Kidney tubule cell (primary cell): ENCODE measurements around the gene KCTD2.
A peak's percentile ranks its signal among the peaks of the same experiment; 100 is the strongest.
"Not testable (repeated sequence)": the region's sequence is repeated elsewhere in the genome, so short reads cannot be mapped to it uniquely, and the experiment has no call there.

Experiments
- DNase-seq: peaks from one replicate; pipeline ENCODE4 v3.0.0-alpha.2; 2018; ENCODE audit warnings: low spot score

KCTD2 gene, protein sequence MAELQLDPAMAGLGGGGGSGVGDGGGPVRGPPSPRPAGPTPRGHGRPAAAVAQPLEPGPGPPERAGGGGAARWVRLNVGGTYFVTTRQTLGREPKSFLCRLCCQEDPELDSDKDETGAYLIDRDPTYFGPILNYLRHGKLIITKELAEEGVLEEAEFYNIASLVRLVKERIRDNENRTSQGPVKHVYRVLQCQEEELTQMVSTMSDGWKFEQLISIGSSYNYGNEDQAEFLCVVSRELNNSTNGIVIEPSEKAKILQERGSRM

DNA sequence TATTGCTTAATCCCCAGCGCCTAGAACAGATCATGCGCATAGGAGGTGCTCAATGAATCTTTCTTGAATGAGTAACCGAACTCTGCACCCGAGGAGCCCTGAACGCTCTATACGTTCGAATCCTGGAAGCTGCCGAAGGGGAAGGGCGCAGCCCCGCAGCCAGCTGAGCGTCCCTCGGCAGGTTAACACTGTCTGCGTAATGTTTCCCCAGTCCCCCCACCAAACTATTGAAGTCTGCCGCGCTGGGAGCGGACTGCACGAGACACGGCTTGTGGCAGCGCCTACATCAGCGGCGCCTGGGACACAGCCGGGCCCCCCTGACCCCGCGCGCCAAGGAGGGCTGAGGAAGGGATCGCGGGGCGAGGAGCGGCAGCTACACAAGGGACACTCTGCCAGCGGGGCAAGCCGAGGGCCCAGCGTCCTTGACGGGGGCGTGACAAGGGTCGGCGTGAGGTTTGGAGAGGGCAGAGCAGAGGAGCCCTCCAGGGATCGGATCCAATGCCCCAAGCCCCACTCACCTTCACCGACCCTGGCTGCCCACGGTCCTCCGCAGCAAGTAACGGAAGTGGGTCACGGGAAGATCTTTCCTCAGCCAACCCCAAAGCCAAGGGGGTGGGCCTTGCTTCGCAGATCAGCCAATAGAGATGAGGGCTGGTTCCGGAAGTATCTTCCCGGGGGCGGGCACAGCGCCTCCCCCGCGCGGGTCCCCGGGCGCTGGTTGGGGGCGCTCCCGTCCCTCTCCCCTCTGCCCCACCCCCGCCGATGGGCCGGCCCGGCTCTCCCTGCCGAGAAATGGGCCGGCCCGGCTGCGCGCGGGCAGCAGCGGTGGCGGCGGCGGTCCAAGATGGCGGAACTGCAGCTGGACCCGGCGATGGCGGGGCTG lies at the start of gene KCTD2, which contains the start of gene ATP5PD:
Gene KCTD2, plus strand, starts transcription at position 819 of the 883 bp plus-strand sequence. Its CDS starts 26 bp downstream, at position 845.
Gene ATP5PD, minus strand, starts transcription at position 563 of the 883 bp plus-strand sequence. CDS start 4,319 bp downstream, outside the sequence.
- peak; percentile 97 for DNase-seq

DNA sequence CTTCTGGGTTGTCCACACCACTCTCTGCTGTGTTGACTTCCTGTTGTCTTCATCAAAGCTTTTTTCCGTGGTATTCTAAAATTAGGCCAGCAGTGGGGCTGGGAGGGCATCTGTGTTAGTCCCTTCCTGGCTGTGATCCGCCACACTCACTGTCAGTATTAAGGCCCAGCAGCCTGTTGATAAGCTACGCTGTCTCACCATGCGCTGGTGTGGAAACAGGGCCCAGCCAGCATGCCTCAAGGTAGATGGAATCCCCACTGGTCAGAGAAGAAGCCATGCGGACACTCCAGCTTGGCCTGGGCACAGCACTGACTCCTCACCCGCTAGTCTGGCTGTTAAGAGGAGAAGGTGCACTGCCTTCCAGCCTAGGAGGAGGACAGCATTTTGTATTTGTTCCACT lies 48.2 kb upstream of the KCTD2 start:
- no peak for DNase-seq

DNA sequence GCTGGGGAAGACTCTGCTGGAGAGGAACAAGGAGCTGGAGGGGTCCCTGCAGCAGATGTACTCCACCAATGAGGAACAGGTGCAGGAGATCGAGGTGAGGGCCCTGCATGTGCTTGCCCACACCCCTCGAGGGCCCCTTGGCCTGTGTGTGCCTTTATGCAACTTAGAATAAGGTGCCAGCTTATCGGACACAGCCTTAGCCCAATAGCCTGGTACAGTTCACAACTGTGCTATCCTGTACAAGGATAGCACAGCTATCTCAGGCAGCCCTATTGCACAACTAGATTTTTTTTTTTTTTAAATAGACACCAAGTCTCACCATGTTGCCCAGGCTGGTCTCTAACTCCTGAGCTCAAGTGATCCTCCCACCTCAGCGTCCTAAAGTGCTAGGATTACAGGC lies 47.5 kb upstream of the KCTD2 start:
- no peak for DNase-seq

DNA sequence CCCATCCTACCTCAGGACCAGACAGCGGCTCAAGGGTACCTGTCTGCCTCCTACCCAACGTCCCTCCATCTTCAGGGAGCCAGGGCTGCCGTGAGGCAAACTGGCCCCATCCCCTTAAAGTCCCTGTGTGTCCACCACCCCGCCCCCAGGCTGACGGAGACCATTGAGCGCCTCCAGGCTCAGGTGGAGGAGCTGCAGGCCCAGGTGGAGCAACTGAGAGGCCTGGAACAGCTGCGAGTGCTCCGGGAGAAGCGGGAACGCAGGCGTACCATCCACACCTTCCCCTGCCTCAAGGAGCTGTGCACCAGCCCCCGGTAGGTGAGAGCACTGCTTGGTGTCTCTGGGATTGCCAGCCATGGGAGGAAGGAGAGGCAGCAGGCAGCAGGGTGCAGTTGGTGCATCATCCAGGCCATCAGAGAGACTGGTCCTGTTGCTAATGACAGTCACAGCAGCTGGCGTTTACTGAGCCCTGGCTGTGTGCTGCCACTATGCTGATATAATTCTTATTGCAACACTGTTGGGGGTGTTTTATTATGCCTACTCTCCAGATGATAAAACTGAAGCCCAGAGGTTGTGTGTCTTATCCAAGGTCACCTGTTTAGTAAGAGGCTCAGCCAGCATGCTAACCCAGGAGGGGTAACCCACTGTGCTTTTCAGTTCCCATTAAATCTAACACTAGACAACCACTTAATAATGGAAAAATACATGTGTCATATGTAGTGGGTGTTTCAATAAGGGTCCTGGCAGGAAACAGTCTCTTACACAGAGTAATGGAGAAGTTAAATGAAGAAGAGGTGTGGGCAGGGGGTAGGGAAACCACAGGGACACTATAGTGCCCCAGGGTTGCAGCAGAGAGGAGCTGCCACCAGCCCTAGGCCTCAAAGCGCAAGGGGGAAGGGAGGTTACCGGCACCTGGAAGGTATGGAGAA lies 44.8 kb upstream of the KCTD2 start:
- DNase-seq = no peak

DNA sequence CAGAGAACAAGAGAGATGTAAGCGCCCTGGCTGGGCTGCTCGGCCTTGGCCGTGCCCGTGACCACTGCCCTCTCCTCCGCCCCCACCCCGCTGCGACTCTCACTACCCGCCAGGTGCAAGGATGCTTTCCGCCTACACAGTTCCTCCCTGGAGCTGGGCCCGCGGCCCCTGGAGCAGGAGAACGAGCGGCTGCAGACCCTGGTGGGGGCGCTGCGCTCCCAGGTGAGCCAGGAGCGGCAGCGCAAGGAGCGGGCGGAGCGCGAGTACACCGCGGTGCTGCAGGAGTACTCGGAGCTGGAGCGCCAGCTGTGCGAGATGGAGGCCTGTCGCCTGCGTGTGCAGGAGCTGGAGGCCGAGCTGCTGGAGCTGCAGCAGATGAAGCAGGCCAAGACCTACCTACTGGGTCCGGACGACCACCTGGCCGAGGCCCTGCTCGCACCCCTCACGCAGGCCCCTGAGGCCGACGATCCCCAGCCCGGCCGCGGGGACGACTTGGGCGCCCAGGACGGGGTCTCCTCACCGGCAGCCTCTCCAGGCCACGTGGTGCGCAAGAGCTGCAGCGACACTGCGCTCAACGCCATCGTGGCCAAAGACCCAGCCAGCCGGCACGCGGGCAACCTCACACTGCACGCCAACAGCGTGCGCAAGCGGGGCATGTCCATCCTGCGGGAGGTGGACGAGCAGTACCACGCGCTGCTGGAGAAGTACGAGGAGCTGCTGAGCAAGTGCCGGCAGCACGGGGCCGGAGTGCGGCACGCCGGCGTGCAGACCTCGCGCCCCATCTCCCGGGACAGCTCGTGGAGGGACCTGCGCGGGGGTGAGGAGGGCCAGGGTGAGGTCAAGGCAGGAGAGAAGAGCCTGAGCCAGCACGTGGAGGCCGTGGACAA lies 43.7 kb upstream of the KCTD2 start:
- no peak for DNase-seq

DNA sequence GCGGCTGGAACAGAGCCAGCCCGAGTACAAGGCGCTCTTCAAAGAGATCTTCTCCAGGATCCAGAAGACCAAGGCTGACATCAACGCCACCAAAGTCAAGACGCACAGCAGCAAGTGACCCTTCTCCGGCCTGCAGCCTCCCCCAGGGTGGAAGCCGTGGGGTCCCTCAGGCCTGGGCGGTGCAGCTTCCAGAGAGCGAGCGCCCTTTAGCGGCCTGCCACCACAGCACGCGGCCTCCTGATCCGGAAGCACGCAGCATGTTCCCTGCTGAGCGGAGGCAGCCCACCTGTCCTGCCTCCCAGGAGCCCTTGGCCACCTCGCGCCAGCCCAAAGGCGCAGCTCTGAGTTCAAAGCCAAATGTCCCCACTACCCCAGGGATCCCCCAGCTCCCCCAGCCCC lies 43.1 kb upstream of the KCTD2 start:
- DNase-seq = no peak

DNA sequence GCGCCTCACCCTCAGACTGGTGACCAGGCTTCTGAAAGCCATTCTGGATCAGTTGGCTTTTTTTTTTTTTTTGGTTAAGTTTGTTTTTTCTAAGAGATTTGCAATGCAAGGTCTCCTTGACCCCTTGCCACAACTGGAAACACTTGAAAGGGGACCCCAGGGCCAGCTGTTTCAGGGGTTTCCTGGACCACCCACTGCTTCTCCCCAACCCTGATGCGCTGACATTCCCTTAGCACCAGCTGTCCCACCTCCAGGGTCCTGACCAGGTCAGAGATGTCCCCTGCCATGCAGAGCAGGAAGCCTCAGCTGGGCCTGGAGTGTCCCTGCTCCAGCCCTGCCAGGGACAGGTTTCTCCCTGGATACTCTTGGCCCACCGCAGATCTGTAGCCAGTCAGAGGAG lies 42.7 kb upstream of the KCTD2 start:
- DNase-seq = no peak

DNA sequence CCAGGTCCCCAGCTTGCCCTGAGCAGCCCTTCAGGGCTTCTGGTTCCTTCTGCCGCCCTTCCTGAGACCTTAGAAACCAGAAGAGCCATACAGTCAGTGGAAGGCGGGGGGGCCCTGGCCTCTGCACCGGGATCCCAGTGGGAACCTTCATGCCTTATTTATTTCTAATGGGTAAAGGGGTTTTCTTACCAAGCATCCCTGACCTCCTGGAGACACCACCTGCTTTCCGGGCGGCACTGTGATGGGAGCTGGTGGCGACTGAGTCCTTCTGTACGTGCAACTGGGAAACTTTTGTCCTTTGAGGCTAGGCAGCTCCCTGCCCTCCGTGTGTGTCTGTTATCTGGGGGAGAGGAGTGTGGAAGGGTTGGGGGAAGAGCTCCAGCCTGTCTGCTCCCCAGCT lies 41.7 kb upstream of the KCTD2 start:
- DNase-seq = no peak

DNA sequence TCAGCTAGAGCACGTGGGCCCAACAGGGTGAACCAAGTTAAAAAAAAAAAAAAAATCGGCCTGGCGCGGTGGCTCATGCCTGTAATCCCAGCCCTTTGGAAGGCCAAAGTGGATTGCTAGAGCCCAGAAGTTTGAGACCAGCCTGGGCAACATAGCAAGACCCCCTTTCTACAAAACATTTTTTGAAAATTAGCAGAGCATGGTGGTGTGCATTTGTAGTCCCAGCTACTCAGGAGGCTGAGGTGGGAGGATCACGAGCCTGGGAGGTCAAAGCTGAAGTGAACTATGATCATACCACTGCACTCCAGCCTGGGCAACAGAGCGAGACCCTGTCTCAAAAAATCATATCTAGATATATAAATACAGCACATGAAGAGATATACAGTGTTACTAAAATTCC lies 40.9 kb upstream of the KCTD2 start:
- not testable (repeated sequence) for DNase-seq

DNA sequence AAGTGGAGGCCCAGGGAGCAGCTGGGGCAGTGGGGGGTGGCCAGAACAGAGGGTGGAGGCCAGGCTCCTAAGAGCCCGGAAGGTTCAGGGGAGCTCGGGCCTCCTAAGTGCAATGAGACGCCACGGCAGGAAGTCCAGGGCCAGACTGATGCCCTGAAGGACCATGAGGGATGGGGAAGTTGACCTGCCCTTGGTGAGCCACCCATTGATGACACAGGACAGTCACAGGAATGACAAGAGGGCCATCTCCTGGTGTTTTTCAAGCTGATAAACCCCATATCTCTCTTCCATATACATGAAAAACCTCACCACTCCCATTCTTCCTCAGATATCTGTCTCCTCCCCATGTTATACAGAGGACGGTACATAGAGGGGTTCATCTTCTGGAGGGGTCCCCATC lies 40.4 kb upstream of the KCTD2 start:
- no peak for DNase-seq

DNA sequence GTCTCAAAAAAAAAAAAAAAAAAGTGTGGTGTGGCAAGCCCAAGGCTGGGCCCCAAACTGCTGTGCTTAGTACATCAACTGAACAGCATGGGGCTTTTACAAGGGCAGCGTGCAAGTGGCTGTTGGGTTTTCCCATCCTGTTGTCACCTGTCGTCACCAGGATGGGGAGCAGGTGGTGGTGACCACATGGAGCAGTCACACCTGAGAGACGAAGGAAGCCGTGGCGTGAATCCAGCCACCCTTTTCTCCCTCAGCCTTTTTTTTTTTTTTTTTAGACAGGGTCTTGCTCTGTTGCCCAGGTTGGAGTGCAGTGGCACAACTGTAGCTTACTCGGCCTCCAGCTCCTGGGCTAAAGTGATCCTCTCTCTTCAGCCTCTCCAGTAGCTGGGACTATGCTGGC lies 38.7 kb upstream of the KCTD2 start:
- no peak for DNase-seq

DNA sequence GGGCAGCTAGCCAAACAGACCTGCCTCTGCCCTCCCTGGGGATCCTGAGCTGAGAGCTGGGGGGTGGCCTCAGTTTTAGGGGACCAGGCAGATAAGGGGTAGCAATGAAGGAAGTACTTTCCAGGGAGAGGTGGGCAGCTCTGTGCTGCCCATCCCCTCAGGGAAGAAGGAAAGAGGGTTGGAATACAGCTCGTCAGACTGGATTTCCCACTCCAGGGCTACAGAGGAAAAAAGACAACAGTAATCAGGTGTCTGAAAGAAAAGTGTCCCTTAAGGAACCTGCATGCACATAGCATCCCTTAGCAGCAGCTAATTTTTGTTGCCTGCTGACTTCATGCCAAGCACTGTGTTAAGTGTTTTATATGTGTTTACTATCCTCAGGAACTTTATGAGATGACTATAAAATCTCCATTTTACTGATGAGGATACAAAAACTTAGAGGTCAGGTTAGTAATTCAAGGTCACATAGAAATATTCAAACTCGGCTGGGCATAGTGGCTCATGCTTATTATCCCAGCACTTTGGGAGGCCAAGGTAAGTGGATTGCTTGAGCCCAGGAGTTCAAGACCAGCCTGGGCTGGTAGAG lies 37.8 kb upstream of the KCTD2 start:
- DNase-seq = no peak

DNA sequence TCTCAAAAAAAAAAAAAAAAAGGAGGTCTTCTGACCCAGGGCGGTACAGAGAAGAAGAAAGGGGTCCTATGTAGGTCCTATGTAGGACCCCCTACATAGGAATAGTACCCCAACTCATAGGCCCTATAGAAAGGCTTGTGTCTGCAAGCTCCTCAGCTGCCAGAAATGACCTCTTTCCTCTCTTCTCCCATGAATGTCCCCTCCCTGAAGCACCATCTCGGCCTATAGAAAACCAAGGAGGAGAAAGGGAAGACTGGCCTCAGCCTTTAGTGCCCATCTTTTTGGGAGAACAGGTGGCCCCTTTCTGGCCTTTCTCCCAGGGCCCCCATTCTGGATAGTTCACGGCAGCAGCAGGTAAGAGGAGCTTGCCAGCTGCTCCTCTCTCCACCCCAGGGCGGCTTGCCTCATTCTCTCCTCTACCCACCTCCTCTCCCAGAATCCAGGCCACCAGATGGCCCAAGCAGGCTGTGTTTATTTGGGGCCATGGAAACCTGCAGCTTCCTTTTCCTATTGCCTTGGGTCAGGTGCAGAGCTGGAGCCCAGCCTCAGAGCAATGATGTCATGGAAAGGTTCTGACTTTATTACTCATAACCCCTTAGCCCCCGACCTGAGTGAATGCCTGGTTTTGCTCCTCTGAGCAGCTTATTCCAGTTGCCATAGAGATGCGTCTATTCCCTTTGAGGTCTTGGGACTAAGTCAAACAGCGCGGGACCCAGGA lies 36.2 kb upstream of the KCTD2 start:
- peak; percentile 82 for DNase-seq

DNA sequence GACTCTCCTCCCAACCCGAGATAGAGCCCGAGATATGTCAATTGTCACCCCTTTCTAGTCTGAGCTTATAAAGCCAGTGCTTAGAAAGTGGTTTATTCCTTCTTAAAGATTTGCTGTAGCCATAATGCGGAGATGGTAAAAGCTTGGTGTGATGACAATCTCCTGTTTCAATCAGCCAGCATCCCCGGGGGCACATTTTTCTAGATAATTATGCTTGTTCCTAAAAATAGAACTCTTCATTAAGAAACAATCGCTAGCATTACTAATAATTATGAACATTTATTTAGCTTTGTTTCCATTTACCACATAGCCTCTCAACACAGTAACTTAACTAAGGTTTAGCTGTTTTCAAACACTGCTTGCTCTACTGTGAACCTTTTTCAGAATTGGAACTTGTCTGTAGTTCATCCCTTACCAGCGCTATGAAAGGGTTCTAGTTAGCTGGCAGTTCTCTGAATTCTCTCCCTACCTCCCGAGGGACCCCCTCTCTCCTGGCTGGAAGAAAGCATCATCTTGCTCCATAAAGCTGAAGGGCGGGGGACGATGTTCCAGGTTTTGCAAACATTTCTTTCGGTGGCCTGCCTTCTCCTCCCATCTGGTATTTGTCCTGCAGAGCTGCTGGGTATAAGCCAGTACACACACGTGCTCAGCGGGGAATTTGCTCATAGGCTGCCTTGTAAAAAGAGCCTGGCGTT lies 35.5 kb upstream of the KCTD2 start:
- DNase-seq = peak; percentile 28

DNA sequence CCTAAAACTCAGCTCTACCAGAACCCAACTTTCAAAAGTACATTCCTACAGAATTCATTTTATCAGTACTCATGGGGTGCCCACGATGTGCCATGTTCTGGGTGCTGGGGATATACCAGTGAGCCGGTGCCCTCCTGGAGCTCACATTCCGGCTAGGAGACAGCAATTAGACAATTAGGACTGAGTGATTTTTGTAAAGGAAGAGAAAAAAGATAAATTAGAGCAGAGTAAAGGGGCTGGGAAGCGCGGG lies 35.0 kb upstream of the KCTD2 start:
- DNase-seq = no peak

DNA sequence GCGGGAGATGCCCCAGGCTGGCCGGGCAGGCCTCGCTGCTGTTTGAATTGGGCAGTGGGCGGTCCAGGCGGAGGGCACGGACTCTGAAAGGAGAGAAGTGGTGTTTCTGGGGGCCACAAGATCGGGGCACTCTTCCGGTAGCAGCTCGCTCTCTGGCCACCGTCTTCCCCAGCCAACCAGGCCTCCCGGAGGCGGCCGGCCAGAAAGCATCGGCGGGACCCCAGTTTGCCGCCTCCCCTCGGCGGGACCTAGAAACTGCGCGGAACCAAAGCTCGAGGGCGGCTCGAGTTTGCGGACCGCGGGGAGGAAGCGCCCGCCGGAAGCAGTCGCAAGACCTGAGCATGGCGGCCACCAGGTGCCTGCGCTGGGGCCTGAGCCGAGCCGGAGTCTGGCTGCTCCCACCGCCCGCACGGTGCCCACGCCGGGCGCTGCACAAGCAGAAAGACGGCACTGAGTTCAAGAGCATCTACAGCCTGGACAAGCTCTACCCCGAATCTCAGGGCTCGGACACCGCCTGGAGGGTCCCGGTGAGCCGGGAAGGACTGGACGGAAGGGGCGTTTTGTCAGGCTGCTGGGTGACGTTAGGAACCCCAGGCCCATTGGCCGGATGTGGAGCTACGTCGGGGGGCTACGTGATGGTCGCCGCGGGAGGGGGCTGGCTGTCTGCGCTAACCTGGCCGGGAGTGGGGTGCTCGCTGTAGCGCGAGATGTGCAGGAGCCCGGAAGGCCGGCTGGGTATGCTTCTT lies 34.5 kb upstream of the KCTD2 start, which contains the start of gene MRPL58:
Gene MRPL58, plus strand, starts transcription at position 325 of the 746 bp plus-strand sequence. Its CDS starts 17 bp downstream, at position 342.
- DNase-seq = peak; percentile 90

DNA sequence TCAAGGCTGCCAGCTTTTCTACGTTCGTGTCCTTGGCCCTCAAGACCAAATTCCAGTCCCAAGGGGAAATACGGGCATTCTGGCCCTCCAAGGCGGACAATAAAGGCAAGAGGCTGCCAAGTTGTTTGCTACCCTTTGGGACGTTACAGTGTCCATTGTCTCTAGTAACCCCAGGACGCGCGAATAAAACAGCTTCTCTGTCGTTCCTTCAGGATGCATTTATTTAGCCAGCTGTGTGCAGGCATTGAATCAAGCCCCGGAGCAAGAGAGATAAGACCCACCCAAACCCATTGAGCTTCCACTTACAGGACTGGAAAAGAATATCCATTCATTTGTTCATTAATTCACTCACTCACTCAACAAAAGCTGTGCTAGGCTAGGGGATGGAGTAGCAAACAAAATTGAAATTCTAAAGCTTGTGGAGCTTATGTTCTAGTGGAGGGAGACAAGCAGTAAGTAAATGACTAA lies 33.9 kb upstream of the KCTD2 start:
- DNase-seq = peak; percentile 7

DNA sequence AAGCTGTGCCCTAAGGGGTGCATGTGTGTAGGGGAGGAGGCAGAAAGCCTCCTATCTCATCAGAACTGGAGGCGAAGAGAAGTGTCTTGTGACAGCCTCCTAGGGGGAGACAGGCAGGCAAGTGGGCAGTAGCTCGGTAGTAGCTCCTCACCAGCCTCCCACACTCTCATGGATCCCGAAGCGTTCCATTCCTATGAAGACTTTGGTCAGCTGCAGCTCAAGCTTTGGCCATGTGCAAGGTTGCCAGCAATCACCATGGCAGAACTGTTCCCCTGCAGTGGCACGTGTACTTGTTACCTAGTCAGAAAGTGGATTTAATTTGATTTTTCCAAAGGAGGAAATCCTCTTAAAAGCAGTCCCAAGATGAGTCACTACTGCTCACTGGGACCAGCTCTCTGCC lies 27.9 kb upstream of the KCTD2 start:
- DNase-seq = no peak

DNA sequence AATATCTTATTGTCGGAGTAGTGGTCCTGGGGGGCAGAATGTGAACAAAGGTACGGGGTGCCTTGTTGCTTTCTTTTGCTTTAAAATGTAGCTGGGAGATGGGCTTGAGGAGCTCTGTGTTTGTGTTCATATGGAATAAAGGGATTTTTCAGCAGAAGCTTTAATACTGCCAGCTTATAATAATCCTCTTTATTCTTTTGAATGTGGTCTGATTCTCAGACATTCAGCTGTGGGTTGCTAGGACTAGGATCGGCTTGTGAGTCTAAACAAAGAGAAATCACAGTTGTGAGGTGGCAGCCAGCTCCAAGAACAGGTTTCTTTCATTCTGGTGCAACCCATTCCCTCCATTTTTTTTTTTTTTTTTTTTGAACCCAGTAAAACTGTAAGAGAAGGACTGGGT lies 27.3 kb upstream of the KCTD2 start:
- DNase-seq = no peak
